Endothelial cell of umbilical vein (primary cell): ENCODE measurements around the gene SIN3B. TPM values are rescaled to one million over a fixed set of nuclear protein-coding genes. Genes with fewer than 3 reads are reported as not detected.

Experiments
- BruUV-seq: library from RNA; stranded (reverse); fragments of 400-500 nt; replicated peaks from 2 replicates; lab custom pipeline; 2021; lab: Mats Ljungman, UMichigan
- CTCF ChIA-PET: fragments of 300-600, 350-600 bp; sonication (Branson Sonifier 250); formaldehyde crosslinking; loops from one replicate; lab custom pipeline; 2021; ENCODE audit warnings: antibody characterized with exemption, inconsistent platforms; lab: Charles Lee
- POLR2A ChIA-PET: fragments of 300-600, 350-600 bp; sonication (Branson Sonifier 250); formaldehyde crosslinking; loops from one replicate; lab custom pipeline; 2021; ENCODE audit warnings: antibody characterized with exemption, inconsistent platforms; lab: Charles Lee
- DNase-seq: peaks from one replicate; pipeline ENCODE4 v3.0.0-alpha.2; 2011; ENCODE audit warnings: low read depth, low spot score
- FAIRE-seq: peaks from 2 replicates; lab custom pipeline; 2011; peaks lifted over from hg19 to GRCh38; lab: Jason Lieb, UNC
- H2AFZ ChIP-seq: 2 replicates; pipeline ENCODE4 v1.6.0; 2012; ENCODE audit warnings: low read depth, low read length, control low read depth, inconsistent platforms
- H3K27ac ChIP-seq: 2 replicates; pipeline ENCODE4 v1.5.1; 2011; ENCODE audit warnings: low read depth, mild to moderate bottlenecking, control low read depth, low read length, moderate library complexity; ENCODE audit not compliant: insufficient read depth
- H3K27me3 ChIP-seq, 2 experiments: 2 replicates each; pipeline versions ENCODE4 v1.6.0 to v1.6.1; 2011; ENCODE audit warnings: low read length in 2 of 2, mixed read lengths in 1 of 2; ENCODE audit not compliant: control insufficient read depth in 2 of 2, insufficient read depth in 2 of 2
- H3K36me3 ChIP-seq, 2 experiments: 2 replicates in 1 of 2; 3 replicates in 1 of 2; pipeline ENCODE4 v1.5.1; 2011; ENCODE audit warnings: low read length in 2 of 2, mild to moderate bottlenecking in 1 of 2, moderate library complexity in 1 of 2; ENCODE audit not compliant: control insufficient read depth in 2 of 2, insufficient read depth in 2 of 2; ENCODE audit errors: extremely low read depth in 1 of 2
- H3K4me1 ChIP-seq: 3 replicates; pipeline ENCODE4 v1.5.1; 2011; ENCODE audit warnings: mild to moderate bottlenecking, low read length; ENCODE audit not compliant: control insufficient read depth, insufficient read depth; ENCODE audit errors: extremely low read depth
- H3K4me2 ChIP-seq: 2 replicates; pipeline ENCODE4 v1.6.1; 2011; ENCODE audit warnings: low read length, control low read depth, mixed read lengths; ENCODE audit not compliant: insufficient read depth
- H3K4me3 ChIP-seq, 3 experiments: fragments of 200-600 bp in 1 of 3; sonication (generic), shearing (Covaris generic) in 1 of 3; replicated peaks in 1 of 3; 2 replicates each; pipeline ENCODE4 v1.5.1; 2011 to 2016; ENCODE audit warnings: control low read depth in 3 of 3, low read length in 3 of 3, mild to moderate bottlenecking in 2 of 3, inconsistent platforms in 1 of 3, low read depth in 1 of 3, moderate library complexity in 1 of 3; ENCODE audit not compliant: insufficient read depth in 1 of 3
- H3K79me2 ChIP-seq: 2 replicates; pipeline ENCODE4 v1.6.0; 2012; ENCODE audit warnings: low read length, inconsistent platforms; ENCODE audit not compliant: control insufficient read depth, insufficient read depth
- H3K9ac ChIP-seq: replicated peaks from 2 replicates; pipeline ENCODE3; 2011; ENCODE audit warnings: low read length, control low read depth; ENCODE audit not compliant: insufficient read depth; ENCODE audit errors: extremely low read depth
- H3K9me1 ChIP-seq: replicated peaks from 3 replicates; pipeline ENCODE4 v1.6.0; 2011; ENCODE audit warnings: mild to moderate bottlenecking, low read length; ENCODE audit not compliant: control insufficient read depth, insufficient read depth; ENCODE audit errors: extremely low read depth
- H3K9me3 ChIP-seq: replicated peaks from 2 replicates; pipeline ENCODE4 v1.5.1; 2012; ENCODE audit warnings: low read length, inconsistent platforms; ENCODE audit not compliant: control insufficient read depth, insufficient read depth
- H4K20me1 ChIP-seq: replicated peaks from 2 replicates; pipeline ENCODE3; 2011; ENCODE audit warnings: mild to moderate bottlenecking, low read length; ENCODE audit not compliant: control insufficient read depth, insufficient read depth; ENCODE audit errors: extremely low read depth
- CTCF ChIP-seq, 2 donors: IDR thresholded peaks; 1 replicate in 1 of 2; 2 replicates in 1 of 2; pipeline ENCODE4 v1.5.1; 2011; ENCODE audit warnings: low read length in 2 of 2, mild to moderate bottlenecking in 2 of 2, moderate library complexity in 2 of 2, control low read depth in 1 of 2, inconsistent platforms in 1 of 2, low read depth in 1 of 2; ENCODE audit not compliant: insufficient read depth in 1 of 2; ENCODE audit errors: extremely low read depth in 1 of 2
- EZH2 ChIP-seq: IDR thresholded peaks from 2 replicates; pipeline ENCODE4 v1.6.1; 2012; ENCODE audit warnings: borderline replicate concordance, low read depth, mild to moderate bottlenecking, moderate library complexity, low read length, inconsistent platforms; ENCODE audit not compliant: severe bottlenecking
- MAX ChIP-seq: IDR thresholded peaks from 2 replicates; pipeline ENCODE4 v1.6.1; 2011; ENCODE audit not compliant: insufficient read depth, insufficient read length
- dilution Hi-C: fragments of 300-500 bp; cut with MboI; formaldehyde crosslinking; loops from one replicate; pipeline ENCODE4 v1.15.0; 2019; ENCODE audit warnings: low sequenced_read_pairs; ENCODE audit not compliant: extremely low pct_ligation_motif_present
- intact Hi-C: fragments of 100-400 bp; cut with micrococcal nuclease; formaldehyde crosslinking; loops from one replicate; pipeline ENCODE4 v1.10.0; 2022
- polyA plus RNA-seq, 4 experiments: library from polyadenylated mRNA; depleted of rRNA in 3 of 4; stranded (reverse) in 3 of 4; unstranded in 1 of 4; fragments of >200 nt; gene quantifications; 2 replicates each; pipeline versions ENCODE4 v1.2.1 to v1.2.3, GENCODE V29; 2011 to 2012; ENCODE audit warnings: missing spikeins in 1 of 4
- total RNA-seq: library from RNA; stranded (reverse); gene quantifications from 2 replicates; pipeline ENCODE4 v1.2.3, GENCODE V29; 2021

SIN3B gene
- total and polyA plus RNA-seq, 2 donors (not counting 3 experiments of a cell fraction or from before 2014, with no cell fraction given): 46.2 to 75.0 TPM

- no TSS peak for BruUV-seq
- H3K4me2 ChIP-seq: no peak overlapping the region
- no peaks in the 10 kb centered on the region for H3K79me2 ChIP-seq
- no peak for TF ChIP-seq CTCF (IDR thresholded peaks at IDR 0.05; ENCODE audit: extremely low read depth in 1 of 2, insufficient read depth in 1 of 2, low read depth in 1 of 2, low read length in 2 of 2)
- TF ChIP-seq MAX: no peak
- TF ChIP-seq EZH2: no peak
- no peaks in the 10 kb centered on the region for H4K20me1 ChIP-seq
- no peaks in the 10 kb centered on the region for H3K9me3 ChIP-seq
- FAIRE-seq (no peak), DNase-seq (no peak)
- H3K27me3 ChIP-seq: peaks cover 0 to 2% of the 10 kb centered on the region in 2 experiments
- intact Hi-C loops (no loop called here), dilution Hi-C loops (no loop called here)
- ChIA-PET POLR2A (no interaction called here), CTCF (interaction anchor here (0.9 to 1.1 kb wide), 2 partner anchors 93 to 244 kb away, joined by 3 to 4 read pairs; no protein-coding TSS in a partner anchor)
- H3K4me3 ChIP-seq: no peak overlapping the region
- H3K4me1 ChIP-seq: no peaks in the 10 kb centered on the region
- H2AFZ ChIP-seq: no peak overlapping the region
- H3K27ac ChIP-seq: no peak overlapping the region
- H3K36me3 ChIP-seq: no peaks in the 10 kb centered on the region
- H3K9me1 ChIP-seq: no peaks in the 10 kb centered on the region
- no peak overlapping the region for H3K9ac ChIP-seq
Measured at GRCh38 chr19:16807549-16808284, 21.5 kb upstream of the SIN3B start.
